GM23248 (cell line): Measurements from ENCODE around the gene TFPI. TPM values are rescaled to one million over a fixed set of nuclear protein-coding genes. Genes with fewer than 3 reads are reported as not detected.

ENCODE experiments used
- DNase-seq: peaks from one replicate; pipeline ENCODE4 v3.0.0-alpha.2; 2015
- H2AFZ ChIP-seq: fragments of 200-600 bp; sonication (generic); 2 replicates; pipeline ENCODE4 v1.6.1; 2016; ENCODE audit warnings: antibody characterized with exemption
- H3F3A ChIP-seq: fragments of 200-600 bp; sonication (generic); 2 replicates; pipeline ENCODE4 v1.6.1; 2016; ENCODE audit warnings: mild to moderate bottlenecking, antibody characterized with exemption, mixed run types; ENCODE audit not compliant: insufficient read depth
- H3K27ac ChIP-seq: fragments of 200-600 bp; sonication (generic); 2 replicates; pipeline ENCODE4 v1.5.1; 2016; ENCODE audit warnings: mild to moderate bottlenecking
- H3K27me3 ChIP-seq: fragments of 200-600 bp; sonication (generic); replicated peaks from 2 replicates; pipeline ENCODE4 v1.6.1; 2016; ENCODE audit warnings: mild to moderate bottlenecking; ENCODE audit not compliant: insufficient read depth
- H3K36me3 ChIP-seq: fragments of 200-600 bp; sonication (generic); 2 replicates; pipeline ENCODE4 v1.6.1; 2016; ENCODE audit warnings: low read depth, mild to moderate bottlenecking
- H3K4me1 ChIP-seq: fragments of 200-600 bp; sonication (generic); 2 replicates; pipeline ENCODE4 v1.6.1; 2016; ENCODE audit warnings: mild to moderate bottlenecking; ENCODE audit not compliant: insufficient read depth
- H3K4me2 ChIP-seq: fragments of 200-600 bp; sonication (generic); one replicate; pipeline ENCODE4 v1.6.1; 2016; ENCODE audit warnings: mild to moderate bottlenecking; ENCODE audit not compliant: unreplicated experiment
- H3K4me3 ChIP-seq: fragments of 200-600 bp; sonication (generic); 2 replicates; pipeline ENCODE4 v1.5.1; 2016; ENCODE audit warnings: mild to moderate bottlenecking
- H3K79me2 ChIP-seq: fragments of 200-600 bp; sonication (generic); 2 replicates; pipeline ENCODE4 v1.6.1; 2016; ENCODE audit warnings: mild to moderate bottlenecking; ENCODE audit not compliant: insufficient read depth
- H3K9ac ChIP-seq: fragments of 200-600 bp; sonication (generic); 2 replicates; pipeline ENCODE4 v1.6.1; 2016; ENCODE audit warnings: mild to moderate bottlenecking
- H3K9me2 ChIP-seq: fragments of 200-600 bp; sonication (generic); 2 replicates; pipeline ENCODE4 v1.6.1; 2016; ENCODE audit warnings: mixed run types, mild to moderate bottlenecking, moderate library complexity; ENCODE audit not compliant: insufficient read depth
- H3K9me3 ChIP-seq: fragments of 200-600 bp; sonication (generic); one replicate; pipeline ENCODE4 v1.6.1; 2017; ENCODE audit warnings: low read depth
- H4K20me1 ChIP-seq: fragments of 200-600 bp; sonication (generic); 2 replicates; pipeline ENCODE4 v1.6.0; 2016; ENCODE audit not compliant: insufficient read depth
- EZH2 ChIP-seq: fragments of 200-600 bp; sonication (generic); IDR thresholded peaks from 2 replicates; pipeline ENCODE4 v1.6.1; 2018; ENCODE audit warnings: antibody characterized with exemption, mild to moderate bottlenecking; ENCODE audit not compliant: insufficient read depth, poor library complexity, severe bottlenecking
- EZH2phosphoT487 ChIP-seq: fragments of 200-600 bp; sonication (generic); IDR thresholded peaks from 2 replicates; pipeline ENCODE4 v1.6.1; 2018; ENCODE audit warnings: antibody characterized with exemption, moderate library complexity, mild to moderate bottlenecking, low read depth; ENCODE audit not compliant: insufficient read depth
- WGBS, 2 experiments: methylation state at CpG; one replicate each; pipeline ENCODE4 v1.1.6; 2015 to 2017; ENCODE audit warnings: low lambda C conversion rate in 2 of 2, low coverage in 1 of 2; ENCODE audit errors: missing lambda C conversion rate in 2 of 2; 5-methylcytosine and 5-hydroxymethylcytosine counted together
- in situ Hi-C: fragments of 300-500 bp; cut with MboI; formaldehyde crosslinking; loops from 2 replicates; pipeline ENCODE4 v1.15.0; 2020
- polyA plus RNA-seq: library from polyadenylated mRNA; unstranded; fragments of >200 nt; fragmentation: Nextera tagmentation; extraction: Ambion mirVana; gene quantifications from 2 replicates; pipeline ENCODE4 v1.2.1, GENCODE V29; 2016
- small RNA-seq: library from RNA; depleted of rRNA; stranded (forward); fragments of <200 nt; gene quantifications from one replicate; pipeline ENCODE3, GENCODE V24; 2014; ENCODE audit warnings: low read depth, low replicate concordance
- total RNA-seq: library from RNA; depleted of rRNA; stranded (reverse); fragments of >200 nt; shearing (Covaris generic); gene quantifications from 2 replicates; pipeline ENCODE4 v1.2.3, GENCODE V29; 2014; rRNA removed

The TFPI gene
- total and polyA plus RNA-seq, 2 experiments from 2014 or later = 48.7 to 64.4 TPM

DNA sequence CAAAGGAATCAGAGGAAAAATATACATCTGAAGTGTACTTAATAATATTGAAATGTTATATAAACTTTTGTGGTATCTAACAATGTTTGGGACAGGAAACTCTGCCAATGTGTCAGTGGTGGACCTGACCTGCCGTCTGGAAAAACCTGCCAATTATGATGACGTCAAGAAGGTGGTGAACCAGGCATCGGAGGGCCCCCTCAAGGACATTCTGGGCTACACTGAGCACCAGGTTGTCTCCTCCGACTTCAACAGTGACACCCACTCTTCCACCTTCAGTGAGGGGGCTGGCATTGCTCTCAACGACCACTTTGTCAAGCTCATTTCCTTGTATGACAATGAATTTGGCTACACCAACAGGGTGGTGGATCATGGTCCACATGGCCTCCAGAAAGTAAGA, 138.8 kb downstream of the TFPI start:
- H3K36me3 ChIP-seq = no peaks in the 10 kb centered on the region
- no peak overlapping the region for H2AFZ ChIP-seq
- no peaks in the 10 kb centered on the region for H3K9me2 ChIP-seq
- TF ChIP-seq EZH2phosphoT487 = no peak
- TF ChIP-seq EZH2 = no peak
- no peaks in the 10 kb centered on the region for H3K27me3 ChIP-seq
- WGBS, 2 experiments = 88 to 89% methylated on average over 5 of the region's 5 CpGs
- H3K4me2 ChIP-seq = no peak overlapping the region
- no peak overlapping the region for H3K27ac ChIP-seq
- in situ Hi-C loops = no loop called here
- H3F3A ChIP-seq = no peaks in the 10 kb centered on the region
- no peak for DNase-seq
- H3K4me1 ChIP-seq = no peaks in the 10 kb centered on the region
- no peaks in the 10 kb centered on the region for H3K79me2 ChIP-seq
- no peak overlapping the region for H3K4me3 ChIP-seq
- H3K9ac ChIP-seq = no peak overlapping the region
- no peaks in the 10 kb centered on the region for H3K9me3 ChIP-seq
- H4K20me1 ChIP-seq = no peaks in the 10 kb centered on the region

Small RNAs within 50 kb of the gene (small RNA-seq; reads per million reads assigned to genes)
- not detected for gene GAPDHP59

Other genes starting within 250 kb of the TFPI start
- 2.7 and 3.2 TPM in 2 replicates for gene CALCRL, start 106.2 kb downstream of the TFPI start, total RNA-seq
- gene CALCRL, start 106.2 kb downstream of the TFPI start, polyA plus RNA-seq = 0.76 and 2.4 TPM in 2 replicates